Fibroblast of skin of left biceps (primary cell): ENCODE data around the gene EPB41L2.

ENCODE experiments used
- DNase-seq, 2 experiments: peaks; one replicate each; pipeline ENCODE4 v3.0.0-alpha.2; 2013; ENCODE audit warnings: low read depth in 2 of 2

The EPB41L2 gene

GRCh38 chr6:130796313-130796905, 266.6 kb downstream of the EPB41L2 start:
- DNase-seq, result peak; percentile 76 to 78

GRCh38 chr6:130794738-130795137, 268.3 kb downstream of the EPB41L2 start:
- no peak for DNase-seq

- DNase-seq, result no peak
Measured at GRCh38 chr6:130794010-130794697, 268.9 kb downstream of the EPB41L2 start.
